NB4 (cell line): ENCODE data around the gene REN.

ENCODE experiments used
- DNase-seq: peaks from one replicate; pipeline ENCODE4 v3.0.0; 2010; ENCODE audit warnings: low read depth
- H3K4me3 ChIP-seq: one replicate; pipeline ENCODE4 v1.5.1; 2011; ENCODE audit warnings: mild to moderate bottlenecking, low read depth, low read length, moderate library complexity
- CTCF ChIP-seq: IDR thresholded peaks from one replicate; pipeline ENCODE4 v1.5.1; 2012; ENCODE audit warnings: low read depth, low read length
- MAX ChIP-seq: IDR thresholded peaks from 2 replicates; pipeline ENCODE4 v1.6.1; 2011; ENCODE audit warnings: low read depth, low read length
- MYC ChIP-seq: IDR thresholded peaks from 2 replicates; pipeline ENCODE4 v1.6.1; 2011; ENCODE audit warnings: low read depth, low read length
- POLR2A ChIP-seq: IDR thresholded peaks from 2 replicates; pipeline ENCODE4 v1.6.1; 2011; ENCODE audit warnings: mild to moderate bottlenecking; ENCODE audit not compliant: insufficient read length; ENCODE audit errors: extremely low read depth

REN gene

GRCh38 chr1:204206121-204206520, 40.0 kb upstream of the REN start:
- no peak for DNase-seq
- TF ChIP-seq POLR2A (no peak), MAX (no peak), CTCF (no peak), MYC (no peak)
- no peak overlapping the region for H3K4me3 ChIP-seq

GRCh38 chr1:204205486-204205885, 39.3 kb upstream of the REN start:
- no peak overlapping the region for H3K4me3 ChIP-seq
- DNase-seq = no peak
- TF ChIP-seq CTCF = no peak
- TF ChIP-seq MYC = no peak

GRCh38 chr1:204204944-204205343, 38.8 kb upstream of the REN start:
- DNase-seq = no peak
- no peak for TF ChIP-seq MYC
- TF ChIP-seq MAX = no peak
- no peak for TF ChIP-seq POLR2A
- no peak for TF ChIP-seq CTCF
- H3K4me3 ChIP-seq = no peak overlapping the region

- no peak overlapping the region for H3K4me3 ChIP-seq
- no peak for DNase-seq
- no peak for TF ChIP-seq MAX
- no peak for TF ChIP-seq CTCF
- TF ChIP-seq POLR2A = no peak
- no peak for TF ChIP-seq MYC
These were observed 37.1 kb upstream of the REN start for GRCh38 chr1:204203206-204203767.

GRCh38 chr1:204202481-204202880, 36.3 kb upstream of the REN start:
- H3K4me3 ChIP-seq = no peak overlapping the region
- DNase-seq = no peak
- TF ChIP-seq MAX = no peak
- no peak for TF ChIP-seq MYC
- no peak for TF ChIP-seq POLR2A
- no peak for TF ChIP-seq CTCF

- no peak overlapping the region for H3K4me3 ChIP-seq
- TF ChIP-seq POLR2A = no peak
- TF ChIP-seq MYC = no peak
- TF ChIP-seq MAX = no peak
- TF ChIP-seq CTCF = no peak
- DNase-seq = no peak
These were observed 35.4 kb upstream of the REN start for GRCh38 chr1:204201348-204202040.
